ENCODE data around the gene TGFBR3L. TPM values are rescaled to one million over a fixed set of nuclear protein-coding genes. Genes with fewer than 3 reads are reported as not detected.

TGFBR3L gene
- total and polyA plus RNA-seq, 2 donors (not counting 3 experiments of a cell fraction or from before 2014, with no cell fraction given): 0.35 TPM; not detected in 1

GRCh38 chr19:7909471-7910067 lies 5.1 kb upstream of the TGFBR3L start:
- no peak for FAIRE-seq
- Histone ChIP-seq H3K79me2 (ENCODE audit: control insufficient read depth, insufficient read depth, low read length) (peaks cover 22% of the 10 kb centered on the region), H3K27ac (ENCODE audit: insufficient read depth, low read depth, low read length) (no peak overlapping the region), H3K36me3 (ENCODE audit: control insufficient read depth in 2 of 2, extremely low read depth in 1 of 2, insufficient read depth in 2 of 2, low read length in 2 of 2) (peaks cover 0 to 23% of the 10 kb centered on the region in 2 experiments), H3K27me3 (ENCODE audit: control insufficient read depth in 2 of 2, insufficient read depth in 2 of 2, low read length in 2 of 2) (no peaks in the 10 kb centered on the region), H3K9me3 (replicated peaks; ENCODE audit: control insufficient read depth, insufficient read depth, low read length) (no peaks in the 10 kb centered on the region), H2AFZ (ENCODE audit: low read depth, low read length) (no peak overlapping the region), H3K4me3 (replicated peaks in 1 of 3; ENCODE audit: insufficient read depth in 1 of 3, low read depth in 1 of 3, low read length in 3 of 3) (no peak overlapping the region), H3K4me2 (ENCODE audit: insufficient read depth, low read length) (no peak overlapping the region), H3K9me1 (replicated peaks; ENCODE audit: control insufficient read depth, extremely low read depth, insufficient read depth, low read length) (no peaks in the 10 kb centered on the region), H3K9ac (replicated peaks; ENCODE audit: extremely low read depth, insufficient read depth, low read length) (no peak overlapping the region), H3K4me1 (ENCODE audit: control insufficient read depth, extremely low read depth, insufficient read depth, low read length) (peaks cover 5% of the 10 kb centered on the region), H4K20me1 (replicated peaks; ENCODE audit: control insufficient read depth, extremely low read depth, insufficient read depth, low read length) (no peaks in the 10 kb centered on the region)
- dilution Hi-C loops (cut with MboI; ENCODE audit: extremely low pct_ligation_motif_present, low sequenced_read_pairs) (no loop called here), intact Hi-C loops (cut with micrococcal nuclease) (no loop called here)
- TF ChIP-seq JUN (IDR thresholded peaks at IDR 0.05; ENCODE audit: borderline replicate concordance, insufficient read depth, insufficient read length, low read depth) (no peak), POLR2A (IDR thresholded peaks at IDR 0.05; ENCODE audit: low read depth, low read length) (no peak)
- CTCF ChIA-PET: no interaction called here
- no TSS peak for BruUV-seq (replicated peaks)
- no peak for DNase-seq (ENCODE audit: low read depth, low spot score)
- POLR2A ChIA-PET: interaction anchor here (0.7 kb wide), 1 partner anchor 49 kb away, joined by 3 read pairs; no protein-coding TSS in a partner anchor

GRCh38 chr19:7910321-7911161 lies 4.1 kb upstream of the TGFBR3L start:
- DNase-seq (ENCODE audit: low read depth, low spot score) (no peak), FAIRE-seq (no peak)
- TF ChIP-seq EZH2 (IDR thresholded peaks at IDR 0.05; ENCODE audit: borderline replicate concordance, low read depth, low read length, severe bottlenecking): no peak
- no peak for TF ChIP-seq FOS (IDR thresholded peaks at IDR 0.05; ENCODE audit: borderline replicate concordance, insufficient read depth, low read length)
- no peak overlapping the region for H3K4me3 ChIP-seq (replicated peaks in 1 of 3; ENCODE audit: insufficient read depth in 1 of 3, low read depth in 1 of 3, low read length in 3 of 3)
- H3K9me1 ChIP-seq (replicated peaks; ENCODE audit: control insufficient read depth, extremely low read depth, insufficient read depth, low read length): no peaks in the 10 kb centered on the region
- intact Hi-C loops (cut with micrococcal nuclease) (no loop called here), dilution Hi-C loops (cut with MboI; ENCODE audit: extremely low pct_ligation_motif_present, low sequenced_read_pairs) (no loop called here)
- no peak overlapping the region for H3K27ac ChIP-seq (ENCODE audit: insufficient read depth, low read depth, low read length)
- no peaks in the 10 kb centered on the region for H3K9me3 ChIP-seq (replicated peaks; ENCODE audit: control insufficient read depth, insufficient read depth, low read length)
- H3K36me3 ChIP-seq (ENCODE audit: control insufficient read depth in 2 of 2, extremely low read depth in 1 of 2, insufficient read depth in 2 of 2, low read length in 2 of 2): peaks cover 0 to 23% of the 10 kb centered on the region in 2 experiments
- H2AFZ ChIP-seq (ENCODE audit: low read depth, low read length): no peak overlapping the region
- no peak overlapping the region for H3K4me2 ChIP-seq (ENCODE audit: insufficient read depth, low read length)
- peaks cover 12% of the 10 kb centered on the region for H3K79me2 ChIP-seq (ENCODE audit: control insufficient read depth, insufficient read depth, low read length)
- peaks cover under 1 to 4% of the 10 kb centered on the region in 2 experiments for H3K27me3 ChIP-seq (ENCODE audit: control insufficient read depth in 2 of 2, insufficient read depth in 2 of 2, low read length in 2 of 2)
- TSS peak; percentile 2 for BruUV-seq (replicated peaks)
- ChIA-PET CTCF (no interaction called here), POLR2A (no interaction called here)
- H4K20me1 ChIP-seq (replicated peaks; ENCODE audit: control insufficient read depth, extremely low read depth, insufficient read depth, low read length): no peaks in the 10 kb centered on the region
- no peaks in the 10 kb centered on the region for H3K4me1 ChIP-seq (ENCODE audit: control insufficient read depth, extremely low read depth, insufficient read depth, low read length)
- H3K9ac ChIP-seq (replicated peaks; ENCODE audit: extremely low read depth, insufficient read depth, low read length): no peak overlapping the region
